Stimulated activated CD4-positive, alpha-beta T cell treated with anti-CD3 and anti-CD28 coated beads, Interleukin-12 subunit alpha, Interleukin-12 subunit beta, amount 100 ng/mL, for 24 hours (primary cell): Measurements from ENCODE around the gene NIPAL4.
"Not testable (repeated sequence)": the region's sequence is repeated elsewhere in the genome, so short reads cannot be mapped to it uniquely, and the experiment has no call there.

Source experiments
- DNase-seq, 2 experiments: peaks; one replicate each; pipeline ENCODE4 v3.0.0-alpha.2; 2020; ENCODE audit warnings: low read depth in 2 of 2

Gene NIPAL4

DNA sequence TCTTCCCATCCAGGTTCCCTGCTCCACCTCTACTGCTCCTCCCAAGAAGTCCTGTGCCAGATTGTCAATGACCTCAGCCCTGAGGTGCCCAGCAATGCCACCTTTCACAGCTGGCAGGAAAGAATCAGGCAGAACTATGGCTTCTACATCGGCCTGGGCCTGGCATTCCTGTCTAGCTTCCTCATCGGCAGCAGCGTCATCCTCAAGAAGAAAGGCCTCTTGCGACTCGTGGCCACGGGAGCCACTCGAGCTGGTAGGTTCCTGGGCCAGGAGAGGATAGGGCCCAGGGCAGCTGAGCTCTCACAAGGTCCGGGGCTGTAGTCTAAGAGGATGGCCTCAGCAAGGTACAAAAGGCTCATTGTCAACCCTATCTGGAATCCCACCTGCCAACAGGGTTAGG lies 3.1 kb downstream of the NIPAL4 start:
- no peak for DNase-seq

DNA sequence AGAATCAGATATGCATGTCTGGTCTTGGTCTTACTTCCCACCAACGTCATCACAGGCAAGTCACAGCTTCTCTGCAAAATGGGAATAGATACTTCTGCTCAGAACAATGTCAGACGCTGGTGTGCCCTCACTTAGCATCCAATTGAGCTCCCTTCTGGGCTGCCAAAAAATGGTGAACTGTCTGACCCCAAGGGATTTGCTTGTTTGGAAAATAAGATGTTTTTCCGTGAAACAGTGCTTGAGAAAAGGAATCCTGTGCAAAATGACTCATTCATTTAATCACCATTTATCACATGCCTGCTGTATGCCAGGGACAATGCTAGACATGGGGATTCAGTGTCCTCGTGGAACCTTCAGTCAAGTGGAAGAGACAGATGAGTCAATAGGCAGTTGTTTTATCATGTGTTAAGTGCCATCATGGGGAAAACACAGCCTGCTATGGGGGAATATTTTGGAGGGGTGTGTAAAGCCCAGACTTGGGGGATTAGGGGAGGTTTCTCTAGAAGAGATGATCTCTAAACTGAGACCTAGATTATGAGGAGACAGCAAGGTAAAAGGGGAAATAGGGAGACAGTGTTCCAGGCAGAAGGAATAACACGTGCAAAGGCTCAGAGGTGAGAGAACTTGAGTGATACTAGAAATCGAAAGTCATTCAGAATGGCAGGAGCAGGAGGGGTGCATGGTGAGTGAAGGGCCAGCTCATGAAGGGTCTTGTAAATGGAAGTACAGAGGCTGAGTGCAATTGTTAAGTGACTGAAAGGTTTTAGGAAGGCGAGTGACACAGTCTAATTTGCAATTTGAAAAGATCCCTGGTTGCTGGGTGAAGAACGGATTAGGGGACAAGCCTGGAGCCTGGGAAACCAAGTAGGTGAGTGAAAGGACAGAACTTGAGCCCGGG lies 3.9 kb downstream of the NIPAL4 start:
- DNase-seq: no peak

DNA sequence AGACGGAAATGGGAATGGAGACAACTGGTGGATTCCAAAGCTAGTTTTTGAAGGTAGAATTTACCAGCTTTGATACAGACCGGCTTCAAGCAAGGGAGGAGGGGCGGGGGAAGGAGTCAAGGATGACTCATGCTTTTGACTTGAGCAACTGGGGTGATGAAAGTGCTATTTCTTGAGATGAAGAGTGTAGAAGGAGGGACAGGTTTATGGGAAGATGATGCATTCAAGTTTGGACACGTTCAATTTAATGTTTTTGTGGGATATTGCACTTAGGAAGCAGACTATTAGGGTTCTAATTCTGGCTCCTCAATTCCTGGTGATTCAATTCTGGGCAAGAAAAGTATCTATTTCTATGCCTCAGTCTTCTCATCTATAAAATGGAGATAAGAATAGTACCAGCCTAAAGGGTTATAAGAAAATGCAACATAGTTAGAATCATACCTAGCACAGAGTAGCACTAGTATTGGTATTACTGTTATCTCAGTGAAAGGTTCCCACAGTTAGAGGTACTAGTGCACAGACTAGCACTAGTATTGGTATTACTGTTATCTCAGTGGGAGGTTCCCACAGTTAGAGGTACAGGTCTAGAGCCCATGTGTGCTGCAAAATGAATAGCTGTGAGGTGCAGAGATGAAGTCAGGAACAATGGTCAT lies 4.6 kb downstream of the NIPAL4 start:
- peak; percentile 32 to 68 for DNase-seq

DNA sequence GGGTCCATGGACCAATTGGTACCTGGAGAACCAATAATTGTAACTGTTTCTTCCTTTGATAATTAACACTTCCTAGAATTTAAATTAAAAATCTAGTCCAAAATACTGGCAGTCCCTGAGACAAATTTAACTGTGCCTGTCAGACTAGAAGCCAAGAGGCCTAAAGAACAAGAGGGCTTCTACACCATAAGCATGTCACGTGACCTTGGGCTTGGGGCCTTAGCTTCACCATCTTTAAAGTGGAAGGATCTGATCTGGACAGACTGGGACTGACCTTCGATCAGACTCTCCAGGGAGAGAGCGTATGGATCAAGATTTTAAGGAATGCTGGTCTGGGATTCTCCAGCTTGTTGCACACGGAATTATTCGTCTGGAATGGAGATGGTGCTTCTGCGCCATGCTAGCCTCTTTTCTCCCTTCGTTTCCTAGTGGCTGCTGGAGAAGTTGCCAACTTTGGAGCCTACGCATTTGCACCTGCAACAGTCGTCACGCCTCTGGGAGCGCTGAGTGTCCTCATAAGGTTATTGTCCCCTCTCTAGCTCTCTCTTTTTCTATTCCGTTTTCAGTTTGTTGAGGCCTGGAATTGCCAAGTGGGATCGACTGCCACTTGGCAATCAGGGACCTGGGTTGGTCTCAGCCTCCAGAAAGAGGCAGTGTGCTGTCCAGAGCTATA lies 8.4 kb downstream of the NIPAL4 start:
- no peak for DNase-seq

DNA sequence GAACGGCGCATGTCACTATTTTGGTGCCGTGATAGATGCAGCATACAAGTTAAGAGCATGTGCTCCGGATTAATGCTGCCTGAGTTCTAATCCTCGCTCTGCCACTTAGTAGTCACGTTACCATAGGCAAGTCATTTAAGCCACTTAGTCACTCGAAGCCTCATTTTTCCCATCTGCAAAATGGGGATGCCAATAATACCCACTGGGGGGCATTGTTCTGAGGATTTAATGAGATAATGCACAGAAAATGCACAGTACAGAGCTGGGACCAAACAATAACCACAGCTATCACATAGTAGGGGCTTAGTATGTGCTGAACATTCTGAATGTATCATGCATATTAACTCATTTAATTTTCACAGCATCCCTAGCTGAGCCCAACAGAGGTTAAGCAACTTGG lies 9.1 kb downstream of the NIPAL4 start:
- no peak for DNase-seq

DNA sequence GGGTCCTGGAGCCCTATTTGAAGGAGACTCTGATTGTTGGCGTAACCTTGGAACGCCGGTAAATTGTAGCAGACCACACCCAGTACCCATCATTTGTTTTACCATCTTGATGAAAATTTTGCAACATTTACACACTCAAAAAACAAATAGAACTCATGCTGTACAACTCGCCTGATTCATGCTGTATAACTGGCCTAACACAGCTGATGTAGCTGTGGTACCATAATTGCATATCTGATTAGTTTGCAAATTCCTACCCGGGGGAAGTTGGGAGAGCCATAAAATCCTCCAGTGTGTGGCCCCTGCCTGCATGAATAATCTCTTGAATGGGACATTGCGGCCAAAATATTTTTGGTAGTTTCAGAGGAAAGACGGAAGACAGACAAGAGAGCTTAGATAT lies 9.7 kb downstream of the NIPAL4 start:
- no peak for DNase-seq

DNA sequence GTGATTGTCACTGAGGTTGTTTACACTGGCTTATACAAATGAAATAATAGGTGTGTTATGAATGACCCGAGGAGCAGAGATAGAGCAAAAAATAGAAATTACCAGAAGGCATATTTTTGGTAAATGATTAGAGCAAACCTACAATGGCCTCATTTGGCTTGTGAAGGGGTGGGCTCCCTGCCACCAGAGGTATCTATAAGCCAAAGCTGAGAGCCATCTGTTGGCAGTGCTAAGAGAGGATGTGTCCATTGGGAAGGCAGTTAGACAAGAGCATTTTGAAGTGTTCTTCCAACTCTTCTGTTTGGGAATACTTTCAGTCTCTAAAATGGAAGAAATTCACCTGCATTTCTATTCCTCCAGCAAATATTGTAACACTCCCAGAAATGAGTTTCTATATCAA lies 10.6 kb downstream of the NIPAL4 start:
- DNase-seq: no peak

DNA sequence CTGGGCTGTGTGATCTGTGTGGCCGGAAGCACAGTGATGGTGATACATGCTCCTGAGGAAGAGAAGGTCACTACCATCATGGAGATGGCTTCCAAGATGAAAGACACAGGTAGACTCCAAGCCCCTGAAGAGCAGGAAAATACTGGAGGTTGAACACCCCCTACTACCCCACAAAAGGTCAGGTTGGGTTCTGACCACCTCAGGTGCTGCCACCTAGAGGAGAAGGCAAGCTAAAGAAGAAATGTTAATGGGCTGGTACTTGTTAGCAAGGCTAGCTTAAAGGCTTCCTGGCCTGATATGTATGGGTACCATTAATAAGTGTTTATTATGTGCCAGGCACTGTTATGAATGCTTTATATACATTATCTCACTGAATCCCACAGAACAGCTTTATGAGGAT lies 11.7 kb downstream of the NIPAL4 start:
- DNase-seq: no peak

DNA sequence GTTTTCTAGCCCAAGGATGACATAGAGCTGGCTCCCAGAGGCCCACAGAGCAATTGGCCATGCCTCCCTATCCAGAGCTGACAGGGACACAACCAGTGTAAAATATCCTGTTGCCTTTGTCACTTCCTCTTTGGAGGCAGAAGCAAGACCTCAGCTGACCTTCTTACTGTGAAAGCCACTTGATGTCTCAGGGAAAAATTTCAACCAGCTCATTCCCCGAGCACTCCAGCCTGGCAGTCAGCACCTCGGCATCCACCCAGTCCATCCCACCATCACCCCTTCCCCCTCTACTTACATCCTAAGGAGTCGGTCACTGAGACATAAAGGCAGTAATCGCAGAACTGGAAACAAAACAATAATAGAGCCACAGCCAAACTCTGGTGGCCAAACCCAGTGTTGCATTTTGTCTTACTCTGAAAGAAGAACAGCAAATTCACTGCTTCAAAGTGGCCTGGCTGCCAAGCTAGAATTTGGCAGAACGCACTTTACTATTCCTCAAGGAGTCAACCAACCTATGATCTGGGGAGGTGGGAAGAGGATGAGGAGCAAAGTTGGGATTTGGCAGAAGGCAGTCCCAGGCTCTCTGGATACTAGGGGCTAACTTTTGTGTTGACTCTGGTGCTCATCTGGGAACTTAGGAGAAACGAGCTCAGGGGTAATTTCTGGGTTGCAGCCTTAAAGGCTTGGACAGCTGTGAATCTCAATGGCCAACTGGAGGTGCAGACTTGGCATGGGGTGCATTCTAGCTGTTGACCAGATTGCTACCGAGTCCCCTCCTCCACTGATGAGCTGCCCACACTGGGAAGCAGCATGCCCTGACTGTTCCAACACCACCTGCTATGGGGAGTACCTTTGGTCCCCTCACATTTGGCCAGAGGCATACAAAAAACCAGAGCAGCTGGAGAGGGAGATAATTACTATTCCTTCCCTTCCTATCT lies 13.6 kb downstream of the NIPAL4 start:
- no peak for DNase-seq

DNA sequence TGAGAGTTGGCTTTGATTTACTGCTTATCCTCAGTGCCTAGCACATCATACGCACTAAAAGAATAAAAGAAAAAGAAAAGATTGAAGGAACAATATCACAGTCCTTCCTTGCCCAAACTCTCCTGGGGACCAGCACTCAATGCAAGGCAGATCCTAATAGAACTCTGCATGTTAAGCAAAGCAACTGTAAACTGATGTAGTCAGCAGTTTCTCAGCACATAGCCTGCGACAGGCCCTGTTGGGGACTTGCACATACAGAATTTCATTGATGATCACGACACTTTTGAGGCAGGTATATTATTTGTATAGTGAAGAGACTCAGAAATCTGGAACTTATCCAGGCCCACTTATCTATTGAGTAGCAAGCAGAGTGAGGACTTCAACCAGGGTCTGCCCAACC lies 15.4 kb downstream of the NIPAL4 start:
- DNase-seq: no peak

DNA sequence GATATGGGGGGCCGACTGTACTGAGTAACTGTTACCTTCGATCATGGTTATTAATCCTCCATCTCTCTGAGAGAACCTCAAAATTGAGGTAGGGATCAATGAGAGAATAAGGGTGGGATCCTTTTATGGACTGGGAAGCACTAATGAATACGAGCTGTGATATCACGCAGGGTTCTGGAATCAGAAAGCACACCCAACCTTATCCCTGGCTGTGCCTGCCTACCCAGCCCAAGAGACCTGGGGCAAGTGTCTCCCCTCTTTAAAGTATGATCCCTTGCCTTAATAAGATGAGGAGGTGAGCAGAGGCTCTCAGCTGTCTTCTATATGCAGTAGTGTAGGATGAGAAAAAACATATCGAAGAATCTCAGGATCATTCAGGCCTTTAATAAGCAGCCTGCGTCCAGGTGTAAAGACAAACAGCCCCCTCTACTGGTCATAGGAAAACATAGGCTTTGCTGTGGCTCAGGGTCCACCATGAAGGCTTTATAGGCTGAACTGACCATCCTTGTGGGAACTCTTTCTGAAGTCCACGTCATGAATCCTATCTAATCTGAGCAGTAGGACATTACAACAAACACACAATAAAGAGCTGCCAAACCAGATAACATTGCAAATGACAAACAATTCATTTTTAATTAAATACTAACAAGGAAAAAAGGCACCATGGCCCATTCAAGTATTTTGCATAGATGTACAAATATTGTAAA lies 16.8 kb downstream of the NIPAL4 start:
- no peak for DNase-seq

DNA sequence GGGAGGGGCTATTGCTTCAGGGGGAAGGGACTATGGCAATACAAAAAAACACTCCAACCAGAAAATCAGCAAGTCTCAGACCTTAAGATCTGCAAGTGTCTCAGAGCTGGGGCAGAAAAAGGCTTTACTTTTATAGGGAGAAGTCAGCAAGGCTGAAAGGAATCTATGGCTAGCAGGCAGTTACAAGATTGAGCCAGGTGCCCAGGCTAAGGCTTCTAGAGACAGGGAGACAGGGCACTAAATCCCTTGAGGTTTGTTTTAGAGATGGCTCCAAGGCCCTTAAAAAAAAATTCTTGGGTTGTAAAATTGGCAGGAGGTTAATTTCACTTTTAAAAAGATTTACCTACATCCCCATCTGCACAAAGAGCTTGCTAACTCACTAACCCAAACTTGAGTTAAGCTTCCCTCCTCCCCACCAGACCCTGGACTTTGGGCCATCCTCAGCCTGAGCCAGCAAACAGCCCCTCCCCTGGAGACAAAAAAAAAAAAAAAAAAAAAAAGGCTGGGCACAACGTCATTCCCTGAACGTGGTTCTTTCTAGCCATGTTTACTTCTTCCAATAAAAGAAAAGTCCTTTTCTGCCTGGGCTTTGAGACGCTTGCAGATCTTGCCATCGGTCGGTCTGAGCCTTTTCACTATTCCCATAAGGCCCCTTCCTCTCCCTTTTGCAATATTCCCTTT lies 17.9 kb downstream of the NIPAL4 start:
- DNase-seq: no peak

DNA sequence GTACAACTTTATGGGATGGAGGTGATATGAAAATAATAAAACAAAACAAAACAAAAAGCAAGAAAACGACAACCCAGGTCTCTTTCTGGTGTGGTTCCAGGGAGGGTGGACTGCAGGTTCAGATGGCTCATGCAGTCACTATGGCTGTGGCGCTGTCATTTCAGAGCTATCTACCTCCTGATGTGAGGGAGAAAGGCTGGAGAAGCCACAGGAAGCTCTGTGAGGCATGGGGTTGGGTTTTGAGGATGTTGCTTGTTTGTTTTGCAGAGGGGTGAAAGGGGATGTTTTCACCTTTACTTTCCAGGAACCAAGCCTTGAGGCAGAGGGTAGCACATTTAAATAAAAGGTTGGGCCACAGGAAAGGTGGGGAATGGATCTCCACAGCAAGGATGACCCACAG lies 18.7 kb downstream of the NIPAL4 start:
- DNase-seq: no peak

DNA sequence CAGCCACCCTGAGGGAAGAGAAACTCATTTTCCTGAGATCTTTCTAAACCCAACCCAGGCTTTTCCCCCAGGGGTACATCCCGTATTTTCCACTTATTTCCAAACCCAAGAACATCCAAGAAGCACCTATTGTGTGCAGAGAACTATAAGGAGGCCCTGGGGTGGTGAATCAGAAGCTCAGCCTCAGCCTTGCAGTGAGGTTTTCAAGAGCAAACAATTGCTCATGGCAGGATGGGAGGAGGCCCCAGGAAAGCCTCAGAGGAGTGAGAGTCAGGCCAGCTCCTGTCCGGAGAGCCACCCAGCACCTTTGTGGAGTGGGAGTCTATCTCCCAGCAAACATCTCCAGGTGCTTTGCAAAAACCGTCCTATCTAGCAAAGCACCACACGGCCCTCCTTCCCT lies 19.2 kb downstream of the NIPAL4 start:
- DNase-seq: no peak

DNA sequence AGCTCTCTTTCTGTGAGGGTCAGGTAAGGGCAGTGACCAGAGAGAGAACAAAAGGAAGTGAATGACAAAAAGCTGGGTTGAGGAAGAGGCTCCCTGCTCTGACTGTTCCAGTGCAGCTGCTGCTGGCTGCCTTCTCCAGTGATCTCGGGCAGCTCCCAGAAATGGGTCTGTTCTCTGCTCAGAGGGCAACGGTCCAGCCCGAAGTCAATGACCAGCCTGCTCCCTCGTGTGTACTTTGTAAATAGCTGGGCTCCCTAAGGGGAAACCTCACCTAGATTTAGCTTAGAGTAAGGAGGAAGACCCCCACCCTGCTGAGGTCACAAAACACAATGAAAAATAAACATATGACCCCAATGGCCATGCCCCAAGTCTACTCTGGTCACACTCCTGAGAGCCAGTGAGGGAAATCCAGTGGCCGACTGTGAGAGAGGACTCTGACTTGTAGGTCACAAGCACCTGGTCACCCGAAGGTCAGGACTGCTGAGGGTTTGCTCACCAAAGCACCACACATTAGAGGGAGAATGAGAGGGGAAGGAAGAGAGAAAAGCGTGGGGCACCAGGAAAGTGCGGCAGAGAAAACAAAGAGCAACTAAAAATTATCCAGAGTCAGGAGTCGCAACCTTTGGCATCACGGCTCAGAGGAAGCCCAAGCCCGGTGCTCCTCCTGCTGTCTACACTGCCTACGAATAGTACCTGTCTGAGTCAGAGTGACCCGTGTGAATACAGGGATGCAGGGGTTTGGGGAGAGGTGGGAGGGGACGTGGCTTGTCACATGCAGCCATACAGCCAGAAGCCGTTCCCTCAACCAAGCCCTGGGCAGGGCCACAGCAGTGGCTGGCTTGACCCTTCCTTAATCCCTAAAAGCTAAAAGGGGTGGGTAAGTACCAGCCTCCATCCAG lies 19.8 kb downstream of the NIPAL4 start:
- no peak for DNase-seq

DNA sequence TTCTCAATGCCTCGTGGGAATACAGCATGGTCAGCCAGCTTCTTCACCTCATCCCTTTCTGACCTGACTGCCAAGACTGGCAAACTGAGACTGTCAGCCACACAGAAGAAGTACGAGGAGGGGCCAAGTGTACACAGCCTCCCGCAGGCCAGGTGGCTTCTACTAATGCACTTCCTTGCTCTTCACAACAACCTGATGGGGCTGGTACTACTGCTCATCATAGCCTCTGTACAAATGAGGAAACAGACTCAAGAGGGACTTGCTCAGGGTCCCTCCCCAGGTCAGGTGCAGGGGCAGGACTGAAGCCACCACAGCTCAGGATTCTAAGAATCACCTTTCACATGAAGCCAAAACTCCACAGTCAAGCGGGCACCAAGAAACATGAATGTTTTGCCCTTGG lies 21.3 kb downstream of the NIPAL4 start:
- DNase-seq: no peak

DNA sequence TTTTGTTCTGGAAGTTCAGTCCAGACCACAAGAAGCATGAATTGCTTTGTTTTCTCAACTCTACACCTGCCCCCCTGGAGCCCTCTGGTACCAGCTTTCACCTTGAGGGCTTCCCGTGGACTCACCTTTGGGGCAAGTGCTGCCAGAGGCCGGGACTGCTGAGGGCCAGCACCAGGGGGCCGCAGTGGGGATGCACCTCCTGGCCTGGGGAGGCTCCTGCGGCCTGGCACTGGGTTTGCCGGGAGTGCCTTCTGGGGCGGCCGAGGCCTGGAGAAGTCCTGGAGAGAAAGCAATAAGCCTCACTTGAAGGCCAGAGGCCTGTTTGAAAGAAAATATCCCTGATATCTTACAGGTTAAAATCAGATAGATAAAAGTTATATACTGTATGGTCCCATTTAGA lies 21.7 kb downstream of the NIPAL4 start:
- DNase-seq: no peak

DNA sequence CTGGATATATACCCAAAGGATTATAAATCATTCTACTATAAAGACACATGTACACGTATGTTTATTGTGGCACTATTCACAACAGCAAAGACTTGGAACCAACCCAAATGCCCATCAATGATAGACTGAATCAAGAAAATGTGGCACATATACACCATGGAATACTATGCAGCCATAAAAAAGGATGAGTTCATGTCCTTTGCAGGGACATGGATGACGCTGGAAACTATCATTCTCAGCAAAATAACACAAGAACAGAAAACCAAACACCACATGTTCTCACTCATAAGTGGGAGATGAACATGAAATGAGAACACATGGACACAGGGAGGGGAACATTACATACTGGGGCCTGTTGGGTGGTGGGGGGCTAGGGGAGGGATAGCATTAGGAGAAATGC lies 22.7 kb downstream of the NIPAL4 start:
- DNase-seq: not testable (repeated sequence)

DNA sequence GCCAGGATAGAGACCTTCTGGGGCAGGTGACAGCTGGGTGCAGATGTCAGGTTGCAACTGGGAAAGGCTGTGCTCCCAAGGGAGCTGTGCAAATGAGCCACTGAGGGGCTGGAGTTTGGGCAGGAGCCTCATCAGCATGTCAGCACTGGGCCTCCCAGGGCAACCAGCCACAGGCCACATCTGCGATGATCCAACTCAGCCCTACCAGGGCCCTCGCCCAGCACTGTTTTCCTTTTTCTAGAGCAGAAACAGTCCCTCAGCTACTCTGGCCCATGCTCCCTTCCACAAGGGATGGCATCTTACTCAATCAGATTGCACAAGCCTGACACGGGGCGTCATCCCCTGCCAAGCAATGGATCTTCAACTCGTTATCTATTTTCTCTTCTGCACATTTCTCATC lies 24.8 kb downstream of the NIPAL4 start:
- no peak for DNase-seq
